GM12801 (cell line): Measurements from ENCODE around the gene FMR1.

ENCODE experiments used
- TF ChIP-seq, protein P1 (sequence below): IDR thresholded peaks from one replicate; pipeline ENCODE4 v1.5.1; 2011; ENCODE audit warnings: control low read depth; ENCODE audit not compliant: insufficient read length; ENCODE audit errors: extremely low read depth

Gene FMR1

DNA sequence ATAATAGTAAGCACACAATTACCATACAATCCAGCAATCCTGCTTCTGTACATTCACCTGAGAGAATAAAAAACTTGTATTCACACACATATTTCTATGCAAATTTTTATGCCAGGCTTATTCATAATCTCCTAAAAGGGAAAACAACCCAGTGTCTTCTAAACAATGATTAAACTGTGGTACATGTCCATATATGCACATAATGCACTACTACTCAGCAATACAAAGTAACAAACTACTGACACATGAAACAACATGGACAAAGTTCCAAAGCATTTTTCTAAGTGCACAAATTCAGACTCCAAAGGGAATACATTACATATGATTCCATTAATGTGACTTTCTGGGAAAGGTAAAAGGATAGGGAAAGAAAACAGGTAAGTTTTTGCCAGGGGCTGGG, 18.0 kb upstream of the FMR1 start:
- TF ChIP-seq, protein P1, sequence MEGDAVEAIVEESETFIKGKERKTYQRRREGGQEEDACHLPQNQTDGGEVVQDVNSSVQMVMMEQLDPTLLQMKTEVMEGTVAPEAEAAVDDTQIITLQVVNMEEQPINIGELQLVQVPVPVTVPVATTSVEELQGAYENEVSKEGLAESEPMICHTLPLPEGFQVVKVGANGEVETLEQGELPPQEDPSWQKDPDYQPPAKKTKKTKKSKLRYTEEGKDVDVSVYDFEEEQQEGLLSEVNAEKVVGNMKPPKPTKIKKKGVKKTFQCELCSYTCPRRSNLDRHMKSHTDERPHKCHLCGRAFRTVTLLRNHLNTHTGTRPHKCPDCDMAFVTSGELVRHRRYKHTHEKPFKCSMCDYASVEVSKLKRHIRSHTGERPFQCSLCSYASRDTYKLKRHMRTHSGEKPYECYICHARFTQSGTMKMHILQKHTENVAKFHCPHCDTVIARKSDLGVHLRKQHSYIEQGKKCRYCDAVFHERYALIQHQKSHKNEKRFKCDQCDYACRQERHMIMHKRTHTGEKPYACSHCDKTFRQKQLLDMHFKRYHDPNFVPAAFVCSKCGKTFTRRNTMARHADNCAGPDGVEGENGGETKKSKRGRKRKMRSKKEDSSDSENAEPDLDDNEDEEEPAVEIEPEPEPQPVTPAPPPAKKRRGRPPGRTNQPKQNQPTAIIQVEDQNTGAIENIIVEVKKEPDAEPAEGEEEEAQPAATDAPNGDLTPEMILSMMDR, result no peak

DNA sequence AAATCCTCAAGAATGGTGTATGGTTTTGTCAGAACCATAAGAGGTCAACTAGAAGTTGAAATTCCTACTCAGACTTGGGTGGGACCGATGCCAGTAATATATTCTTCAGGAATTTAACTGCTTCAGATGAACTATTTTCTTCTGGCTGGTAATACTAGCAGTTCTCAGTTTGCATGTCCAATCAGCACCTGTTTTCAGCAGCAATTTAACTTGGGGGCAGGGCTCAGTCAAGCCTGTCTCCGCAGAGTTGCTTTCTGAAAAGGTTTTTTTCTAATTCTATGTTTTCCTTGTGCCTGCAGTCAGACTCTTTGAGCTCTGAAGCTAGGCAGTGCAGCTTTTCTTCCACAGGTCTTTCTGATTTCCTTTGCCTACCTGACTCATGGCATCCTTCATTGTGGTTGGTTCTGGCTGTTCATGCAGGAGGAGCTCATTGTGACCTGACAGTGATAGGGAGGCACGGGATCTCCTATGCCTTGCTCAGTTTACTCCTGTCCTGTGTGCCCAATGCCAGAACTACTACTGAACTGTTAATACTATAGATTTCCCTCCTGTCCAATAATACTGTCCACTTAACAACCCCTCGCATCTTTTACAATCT, 17.3 kb upstream of the FMR1 start:
- TF ChIP-seq, protein P1, result no peak

DNA sequence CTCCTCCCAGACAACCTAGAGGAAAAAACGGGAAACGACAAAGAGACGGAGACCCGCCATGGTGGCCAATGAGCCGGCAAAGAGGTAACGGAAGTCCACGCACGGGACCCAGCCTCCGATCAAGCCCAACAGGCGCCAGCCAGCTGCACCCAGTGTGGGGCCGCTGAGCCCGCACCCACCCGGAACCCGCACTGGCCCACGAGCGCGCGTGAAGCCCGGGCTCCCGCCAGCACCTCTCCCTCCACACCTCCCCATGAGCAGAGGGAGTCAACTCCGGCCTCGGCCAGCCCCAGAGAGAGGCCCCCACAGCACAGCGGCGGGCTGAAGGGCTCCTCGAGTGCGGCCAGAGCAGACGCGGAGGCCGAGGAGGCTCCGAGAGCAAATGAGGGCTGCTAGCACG, 14.6 kb upstream of the FMR1 start:
- TF ChIP-seq, protein P1, result no peak

DNA sequence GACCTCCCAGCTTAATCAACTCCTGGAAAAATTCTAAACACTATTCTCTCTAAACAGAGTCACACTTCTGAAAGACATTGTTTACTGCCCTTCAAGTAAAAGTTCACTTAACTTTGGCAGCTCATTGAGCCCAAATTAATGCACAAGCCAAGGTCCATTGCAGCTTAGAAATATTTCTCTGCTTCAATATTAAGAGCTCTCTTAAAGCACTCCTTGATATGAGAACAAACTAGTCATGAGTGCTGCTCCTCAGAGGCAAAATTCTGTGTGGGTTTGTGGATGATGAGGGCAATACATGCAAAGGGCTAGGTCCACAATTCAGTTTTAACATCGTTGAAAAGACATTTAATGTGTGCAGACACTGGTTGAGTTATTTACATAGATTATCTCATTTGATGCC, 12.8 kb upstream of the FMR1 start:
- TF ChIP-seq, protein P1, result no peak

DNA sequence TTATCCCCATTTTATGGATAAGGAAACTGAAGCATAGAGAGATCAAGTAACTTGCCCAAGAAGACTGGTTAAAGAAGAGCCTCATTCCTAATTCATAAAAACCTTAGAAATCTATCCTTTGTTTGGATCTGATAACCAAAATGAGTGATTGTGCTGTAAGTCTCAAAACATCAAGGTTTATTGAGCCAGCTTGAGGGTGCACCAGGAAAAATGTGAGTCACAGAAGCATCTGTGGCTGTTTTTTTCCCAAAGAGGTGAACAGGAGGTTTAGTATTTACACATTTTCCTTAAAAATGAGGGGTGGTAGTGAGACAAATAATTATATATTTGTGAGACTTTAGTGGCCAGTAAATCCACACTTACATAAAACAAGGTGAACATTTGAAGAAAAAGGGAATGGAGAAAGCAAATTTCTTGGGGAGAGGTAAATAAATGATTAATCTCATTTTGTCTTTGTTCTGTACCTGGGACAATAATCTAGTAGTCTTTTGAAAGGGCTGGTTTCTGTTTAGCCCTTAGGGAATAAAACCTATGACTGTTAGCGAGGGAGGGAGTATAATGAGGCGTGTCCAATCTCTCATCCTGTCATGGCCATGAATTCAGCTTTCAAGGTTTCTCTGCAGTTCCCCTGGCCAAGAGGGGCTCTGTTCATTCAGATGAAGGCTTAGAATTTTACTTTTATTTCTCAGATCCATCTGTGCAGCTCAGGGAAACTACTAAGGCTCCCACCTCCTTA, 12.2 kb upstream of the FMR1 start:
- TF ChIP-seq, protein P1, result no peak

DNA sequence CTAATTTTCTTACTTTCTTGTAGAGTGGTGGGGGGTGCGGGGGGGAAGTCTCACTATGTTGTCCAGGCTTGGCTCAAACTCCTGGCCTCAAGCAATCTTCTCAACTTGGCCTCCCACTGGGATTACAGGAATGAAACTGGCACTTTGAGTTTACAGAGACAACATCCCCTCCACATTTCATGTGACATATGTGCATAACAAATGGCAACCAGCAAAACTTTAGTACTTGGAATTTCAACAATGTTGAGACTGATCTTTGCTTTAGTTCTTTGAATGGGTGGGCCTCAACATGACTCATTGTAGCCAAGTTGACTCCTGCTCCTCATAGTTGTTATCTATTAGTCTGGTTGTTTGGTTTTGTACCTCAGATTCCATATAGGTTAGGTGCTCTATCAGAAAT, 11.4 kb upstream of the FMR1 start:
- TF ChIP-seq, protein P1, result no peak

DNA sequence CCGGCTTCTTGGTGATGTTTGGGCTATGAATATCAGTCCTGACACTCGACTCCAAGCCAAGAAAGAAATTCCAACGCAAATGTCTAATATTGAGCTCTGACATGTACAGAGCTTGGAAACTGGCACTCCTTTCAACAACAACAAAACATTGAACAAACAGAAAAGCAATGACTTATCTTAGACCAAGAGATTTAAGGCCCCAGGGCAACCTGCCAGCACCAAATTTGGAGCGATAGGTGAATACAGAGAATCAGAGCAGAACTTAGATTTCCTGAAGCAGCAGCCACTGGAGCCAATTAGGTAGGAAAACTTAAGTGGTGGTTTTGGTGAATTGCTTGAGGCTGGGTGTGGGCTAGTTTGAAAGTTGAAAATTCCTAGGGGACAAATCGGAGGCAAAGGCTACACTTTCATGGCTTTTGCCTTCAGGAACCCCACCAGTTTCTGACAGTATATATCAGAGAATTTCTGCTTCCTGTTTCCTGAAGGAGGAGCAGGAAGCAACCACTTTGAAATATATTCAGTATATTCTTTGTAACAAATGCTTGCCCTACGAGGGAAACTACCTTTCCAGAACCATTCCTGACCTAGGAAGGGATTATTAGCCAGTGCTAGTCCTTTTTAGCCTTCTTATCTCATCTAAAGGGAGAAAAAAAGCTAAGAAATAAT, 10.1 kb upstream of the FMR1 start:
- TF ChIP-seq, protein P1, result no peak
